ENCODE data around the gene MANEAL. TPM values are rescaled to one million over a fixed set of nuclear protein-coding genes. Genes with fewer than 3 reads are reported as not detected.

The MANEAL gene
- total RNA-seq, 2 experiments from 2014 or later = 20.0 to 27.1 TPM

GRCh38 chr1:37831109-37831508 is 37.5 kb downstream of the MANEAL start:
- no peak overlapping the region for H2AFZ ChIP-seq (ENCODE audit: low read length)
- TF ChIP-seq CTCF (conservative IDR thresholded peaks at IDR 0.05; ENCODE audit: low read length) (no peak), EZH2phosphoT487 (IDR thresholded peaks at IDR 0.05; ENCODE audit: borderline replicate concordance, low read depth, low read length) (no peak)
- peaks cover 85% of the 10 kb centered on the region for H3K36me3 ChIP-seq (ENCODE audit: insufficient read depth, low read length)
- intact Hi-C loops (cut with micrococcal nuclease; ENCODE audit: unreplicated experiment) = no loop called here
- no peaks in the 10 kb centered on the region for H3K9me3 ChIP-seq (ENCODE audit: low read length)
- H3K9me2 ChIP-seq (ENCODE audit: insufficient read depth, low read length) = no peaks in the 10 kb centered on the region
- no peaks in the 10 kb centered on the region for H4K20me1 ChIP-seq (ENCODE audit: insufficient read depth, low read length)
- H3K79me2 ChIP-seq (ENCODE audit: insufficient read depth, low read depth, low read length) = no peaks in the 10 kb centered on the region
- DNase-seq (ENCODE audit: low spot score) = no peak
- no peak overlapping the region for H3K27ac ChIP-seq (ENCODE audit: low read depth, low read length, poor library complexity, severe bottlenecking)
- POLR2A ChIA-PET = no interaction called here
- no peaks in the 10 kb centered on the region for H3K4me1 ChIP-seq (ENCODE audit: insufficient read depth, low read length, poor library complexity, severe bottlenecking)
- H3K4me2 ChIP-seq (ENCODE audit: low read length) = no peak overlapping the region
- no peak overlapping the region for H3K4me3 ChIP-seq (ENCODE audit: low read depth, low read length, poor library complexity, severe bottlenecking)
- BruUV-seq (replicated peaks) = no TSS peak
- CTCF ChIA-PET (ENCODE audit: unreplicated experiment) = interaction anchor here (0.5 kb wide), 1 partner anchor 430 kb away, joined by 4 read pairs; no protein-coding TSS in a partner anchor

- no peak for DNase-seq (ENCODE audit: low spot score)
- no peak overlapping the region for H2AFZ ChIP-seq (ENCODE audit: low read length)
- intact Hi-C loops (cut with micrococcal nuclease; ENCODE audit: unreplicated experiment) = no loop called here
- H3K4me1 ChIP-seq (ENCODE audit: insufficient read depth, low read length, poor library complexity, severe bottlenecking) = no peaks in the 10 kb centered on the region
- no peaks in the 10 kb centered on the region for H4K20me1 ChIP-seq (ENCODE audit: insufficient read depth, low read length)
- H3K9me3 ChIP-seq (ENCODE audit: low read length) = no peaks in the 10 kb centered on the region
- no peaks in the 10 kb centered on the region for H3K79me2 ChIP-seq (ENCODE audit: insufficient read depth, low read depth, low read length)
- no peak overlapping the region for H3K4me2 ChIP-seq (ENCODE audit: low read length)
- no TSS peak for BruUV-seq (replicated peaks)
- no peak for TF ChIP-seq CTCF (conservative IDR thresholded peaks at IDR 0.05; ENCODE audit: low read length)
- TF ChIP-seq EZH2phosphoT487 (IDR thresholded peaks at IDR 0.05; ENCODE audit: borderline replicate concordance, low read depth, low read length) = no peak
- ChIA-PET CTCF (ENCODE audit: unreplicated experiment) (no interaction called here), POLR2A (interaction anchor here (0.5 kb wide), 1 partner anchor 61 kb away, joined by 5 read pairs; no protein-coding TSS in a partner anchor)
- no peak overlapping the region for H3K27ac ChIP-seq (ENCODE audit: low read depth, low read length, poor library complexity, severe bottlenecking)
- H3K9me2 ChIP-seq (ENCODE audit: insufficient read depth, low read length) = no peaks in the 10 kb centered on the region
- H3K36me3 ChIP-seq (ENCODE audit: insufficient read depth, low read length) = peaks cover 87% of the 10 kb centered on the region
- H3K4me3 ChIP-seq (ENCODE audit: low read depth, low read length, poor library complexity, severe bottlenecking) = no peak overlapping the region
Measured at GRCh38 chr1:37831809-37832208, 38.2 kb downstream of the MANEAL start.

- no peak overlapping the region for H3K27ac ChIP-seq (ENCODE audit: low read depth, low read length, poor library complexity, severe bottlenecking)
- ChIA-PET POLR2A (interaction anchor here (0.6 to 0.7 kb wide), 3 partner anchors 10 to 306 kb away, joined by 3 to 7 read pairs (median 3); no protein-coding TSS in a partner anchor), CTCF (ENCODE audit: unreplicated experiment) (no interaction called here)
- no peaks in the 10 kb centered on the region for H3K9me3 ChIP-seq (ENCODE audit: low read length)
- no peak for TF ChIP-seq EZH2phosphoT487 (IDR thresholded peaks at IDR 0.05; ENCODE audit: borderline replicate concordance, low read depth, low read length)
- H4K20me1 ChIP-seq (ENCODE audit: insufficient read depth, low read length) = no peaks in the 10 kb centered on the region
- intact Hi-C loops (cut with micrococcal nuclease; ENCODE audit: unreplicated experiment) = no loop called here
- no peak for DNase-seq (ENCODE audit: low spot score)
- H3K4me2 ChIP-seq (ENCODE audit: low read length) = no peak overlapping the region
- H3K4me1 ChIP-seq (ENCODE audit: insufficient read depth, low read length, poor library complexity, severe bottlenecking) = no peaks in the 10 kb centered on the region
- H3K36me3 ChIP-seq (ENCODE audit: insufficient read depth, low read length) = peaks cover 86% of the 10 kb centered on the region
- no peak overlapping the region for H3K4me3 ChIP-seq (ENCODE audit: low read depth, low read length, poor library complexity, severe bottlenecking)
- H3K9me2 ChIP-seq (ENCODE audit: insufficient read depth, low read length) = no peaks in the 10 kb centered on the region
- no peak overlapping the region for H2AFZ ChIP-seq (ENCODE audit: low read length)
- no TSS peak for BruUV-seq (replicated peaks)
- no peaks in the 10 kb centered on the region for H3K79me2 ChIP-seq (ENCODE audit: insufficient read depth, low read depth, low read length)
Measured at GRCh38 chr1:37836788-37837187, 43.1 kb downstream of the MANEAL start.
